OCI-LY7 (cell line): ENCODE results near the gene SH3RF1.

Experiments used
- CTCF ChIP-seq: fragments of 200-600 bp; sonication (generic); conservative IDR thresholded peaks from 2 replicates; pipeline ENCODE4 v1.5.1; 2014; ENCODE audit warnings: mild to moderate bottlenecking, antibody characterized with exemption, low read length, moderate library complexity, mixed read lengths
- EZH2phosphoT487 ChIP-seq: fragments of 200-600 bp; sonication (generic); IDR thresholded peaks from 2 replicates; pipeline ENCODE4 v1.6.1; 2018; ENCODE audit warnings: low read depth, borderline replicate concordance, mild to moderate bottlenecking, mixed run types, antibody characterized with exemption, low read length, moderate library complexity, mixed read lengths

GRCh38 chr4:169090484-169091215 lies 180.1 kb downstream of the SH3RF1 start:
- TF ChIP-seq CTCF, result no peak
- no peak for TF ChIP-seq EZH2phosphoT487
